HepG2 (cell line): ENCODE data around the gene TUBB3. TPM values are rescaled to one million over a fixed set of nuclear protein-coding genes. Genes with fewer than 3 reads are reported as not detected.

Source experiments
- ELF1 ChIP-seq: sonication (generic); formaldehyde crosslinking; IDR thresholded peaks from 2 replicates; pipeline ENCODE4 v1.4.0; 2020; ENCODE audit warnings: missing genetic modification reagents
- ELF4 ChIP-seq: sonication (generic); formaldehyde crosslinking; IDR thresholded peaks from 2 replicates; pipeline ENCODE4 v1.5.0; 2020; ENCODE audit warnings: missing genetic modification reagents, mild to moderate bottlenecking, moderate library complexity, borderline replicate concordance
- KLF6 ChIP-seq: IDR thresholded peaks from 2 replicates; pipeline ENCODE4 v1.8.0; 2016; ENCODE audit warnings: missing biosample characterization, missing genetic modification reagents
- PREB ChIP-seq: sonication (generic); formaldehyde crosslinking; IDR thresholded peaks from 2 replicates; pipeline ENCODE4 v1.4.0; 2020; ENCODE audit warnings: missing genetic modification reagents
- TCF7L2 ChIP-seq: IDR thresholded peaks from 2 replicates; pipeline ENCODE4 v1.6.1; 2011; ENCODE audit warnings: mild to moderate bottlenecking, low read depth, low read length, moderate library complexity
- ZBTB25 ChIP-seq: IDR thresholded peaks from 2 replicates; pipeline ENCODE4 v1.6.1; 2018; ENCODE audit warnings: missing genetic modification reagents
- ZBTB4 ChIP-seq: sonication (generic); formaldehyde crosslinking; IDR thresholded peaks from 2 replicates; pipeline ENCODE4 v1.4.0; 2020; ENCODE audit warnings: missing genetic modification reagents, mild to moderate bottlenecking, borderline replicate concordance
- ZNF232 ChIP-seq: sonication (generic); formaldehyde crosslinking; IDR thresholded peaks from 2 replicates; pipeline ENCODE4 v1.4.0; 2020; ENCODE audit warnings: missing genetic modification reagents, borderline replicate concordance
- ZNF326 ChIP-seq: sonication (generic); formaldehyde crosslinking; IDR thresholded peaks from 2 replicates; pipeline ENCODE4 v1.4.0; 2020; ENCODE audit warnings: missing genetic modification reagents, borderline replicate concordance
- ZNF407 ChIP-seq: sonication (generic); formaldehyde crosslinking; IDR thresholded peaks from one replicate; pipeline ENCODE4 v1.5.1; 2020; ENCODE audit warnings: mild to moderate bottlenecking, missing genetic modification reagents; ENCODE audit errors: not compliant biosample characterization
- polyA plus RNA-seq, 8 experiments: library from polyadenylated mRNA; depleted of rRNA in 3 of 8; stranded (reverse) in 7 of 8; unstranded in 1 of 8; fragments of >200 nt; fragmentation: Illumina TruSeq in 4 of 8; extraction: Trizol in 4 of 8; gene quantifications; 2 replicates each; pipeline versions ENCODE4 v1.2.1 to v1.2.3, GENCODE V29; 2011 to 2016; ENCODE audit warnings: low read depth in 4 of 8, missing spikeins in 1 of 8, mixed read lengths in 1 of 8; ENCODE audit not compliant: insufficient read depth in 1 of 8
- total RNA-seq, 5 experiments: library from RNA; depleted of rRNA; stranded (reverse); fragments of >200 nt; fragmentation: Illumina TruSeq; extraction: Trizol; gene quantifications; 2 replicates each; pipeline ENCODE4 v1.2.3, GENCODE V29; 2016; ENCODE audit warnings: low read depth in 1 of 5
- TF ChIP-seq, protein P1 (sequence below): sonication (generic); formaldehyde crosslinking; IDR thresholded peaks from 2 replicates; pipeline ENCODE4 v1.9.0; 2022; ENCODE audit warnings: low read depth, missing genetic modification reagents

The TUBB3 gene
- total and polyA plus RNA-seq, 2 of the 13 experiments (the other 11 are each of a cell fraction or from before 2014, with no cell fraction given), result 110 to 185 TPM

DNA sequence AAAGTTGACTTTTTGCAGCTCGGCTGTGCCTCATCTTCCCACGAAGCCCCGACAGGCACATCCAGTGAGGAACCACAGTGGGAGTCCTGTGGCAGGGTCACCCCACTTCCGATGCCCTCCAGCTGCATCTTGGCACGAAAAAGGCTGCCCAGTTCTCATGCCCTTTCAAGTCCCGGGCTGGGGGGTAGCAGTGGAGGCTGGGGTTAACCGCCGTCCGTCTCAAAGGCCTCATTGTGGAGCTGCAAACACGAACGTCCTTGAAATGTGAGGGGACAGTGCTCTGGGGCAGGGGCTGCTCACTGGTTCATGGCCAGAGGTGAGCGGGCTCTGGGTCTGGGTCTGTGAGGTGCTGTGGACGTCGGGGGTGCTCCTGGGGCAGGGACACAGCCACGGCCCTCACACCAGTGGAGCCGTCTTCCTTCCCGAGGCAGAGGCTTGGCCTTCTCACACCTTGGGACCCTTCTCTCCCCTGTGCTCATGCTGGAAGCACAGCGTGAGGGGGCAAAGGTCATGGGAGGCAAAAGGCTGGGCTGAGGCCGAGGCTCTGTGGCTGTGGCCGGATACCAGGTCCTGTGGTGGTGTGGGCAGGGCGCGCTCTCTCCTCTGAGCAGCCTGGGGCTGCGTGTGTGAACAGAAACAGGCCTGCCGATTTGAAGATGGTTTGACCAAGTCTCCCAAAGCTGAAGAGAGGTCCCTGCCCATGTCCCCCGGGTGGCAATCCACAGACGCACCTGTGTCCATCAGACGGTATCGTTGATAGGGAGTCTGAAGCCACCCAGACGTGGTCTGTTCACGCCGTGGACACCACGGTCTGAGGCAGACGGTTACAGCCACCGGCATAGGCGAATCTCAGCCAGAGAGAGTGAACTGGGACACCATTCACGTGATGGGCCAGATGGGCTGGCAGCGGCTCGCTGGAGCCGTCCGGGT, 7.6 kb upstream of the TUBB3 start (continued):
- TF ChIP-seq, protein P1, sequence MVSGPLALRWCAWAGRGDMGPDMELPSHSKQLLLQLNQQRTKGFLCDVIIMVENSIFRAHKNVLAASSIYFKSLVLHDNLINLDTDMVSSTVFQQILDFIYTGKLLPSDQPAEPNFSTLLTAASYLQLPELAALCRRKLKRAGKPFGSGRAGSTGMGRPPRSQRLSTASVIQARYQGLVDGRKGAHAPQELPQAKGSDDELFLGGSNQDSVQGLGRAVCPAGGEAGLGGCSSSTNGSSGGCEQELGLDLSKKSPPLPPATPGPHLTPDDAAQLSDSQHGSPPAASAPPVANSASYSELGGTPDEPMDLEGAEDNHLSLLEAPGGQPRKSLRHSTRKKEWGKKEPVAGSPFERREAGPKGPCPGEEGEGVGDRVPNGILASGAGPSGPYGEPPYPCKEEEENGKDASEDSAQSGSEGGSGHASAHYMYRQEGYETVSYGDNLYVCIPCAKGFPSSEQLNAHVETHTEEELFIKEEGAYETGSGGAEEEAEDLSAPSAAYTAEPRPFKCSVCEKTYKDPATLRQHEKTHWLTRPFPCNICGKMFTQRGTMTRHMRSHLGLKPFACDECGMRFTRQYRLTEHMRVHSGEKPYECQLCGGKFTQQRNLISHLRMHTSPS, result peak; percentile 97
- TF ChIP-seq KLF6 (CRISPR knock-in tag) (no peak), PREB (CRISPR knock-in tag) (peak; percentile 79; the same call in 1 of the 2 replicates), TCF7L2 (no peak), ZNF326 (no peak), ZNF407 (CRISPR knock-in tag) (peak; percentile 81), ZBTB25 (CRISPR knock-in tag) (peak; percentile 56), ELF4 (CRISPR knock-in tag) (no peak), ELF1 (CRISPR knock-in tag) (peak; percentile 15; the same call in 1 of the 2 replicates), ZBTB4 (peak; percentile 31; the same call in 1 of the 2 replicates), ZNF232 (CRISPR knock-in tag) (peak; percentile 89; the same call in 1 of the 2 replicates)
